AML-193 (cell line): Measurements from ENCODE around the gene BMPR1B.

ENCODE experiments used
- DNase-seq, 2 experiments: peaks; one replicate each; lab custom pipeline; 2025; lab: John Stamatoyannopoulos, UW

Gene BMPR1B

GRCh38 chr4:94960708-94961107 is 203.0 kb downstream of the BMPR1B start:
- DNase-seq, result no peak

- no peak for DNase-seq
These were observed 203.7 kb downstream of the BMPR1B start for GRCh38 chr4:94961420-94961819.

GRCh38 chr4:94962484-94962883 is 204.7 kb downstream of the BMPR1B start:
- DNase-seq, result no peak

DNA sequence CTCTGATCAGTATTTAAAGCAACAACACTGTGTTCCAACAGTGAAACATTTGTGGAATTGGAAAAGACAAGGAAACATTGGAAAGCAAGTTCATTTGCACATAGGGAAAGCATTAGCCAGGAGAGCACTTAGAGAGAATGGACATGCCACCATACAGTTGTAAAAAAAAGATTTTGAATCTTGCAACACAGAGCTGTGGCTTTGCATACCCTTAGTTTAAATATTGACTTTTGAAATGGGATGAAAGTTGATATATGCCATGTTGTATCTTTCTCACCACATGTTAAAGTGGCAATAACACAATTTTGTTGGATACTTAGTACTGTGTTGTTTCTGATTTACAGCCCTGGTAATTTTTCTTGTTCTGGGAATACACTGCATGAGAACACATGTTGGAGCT is 208.1 kb downstream of the BMPR1B start:
- DNase-seq, result no peak

- DNase-seq, result no peak
These were observed 210.7 kb downstream of the BMPR1B start for GRCh38 chr4:94968493-94968892.

GRCh38 chr4:94970650-94971049 is 212.9 kb downstream of the BMPR1B start:
- no peak for DNase-seq

DNA sequence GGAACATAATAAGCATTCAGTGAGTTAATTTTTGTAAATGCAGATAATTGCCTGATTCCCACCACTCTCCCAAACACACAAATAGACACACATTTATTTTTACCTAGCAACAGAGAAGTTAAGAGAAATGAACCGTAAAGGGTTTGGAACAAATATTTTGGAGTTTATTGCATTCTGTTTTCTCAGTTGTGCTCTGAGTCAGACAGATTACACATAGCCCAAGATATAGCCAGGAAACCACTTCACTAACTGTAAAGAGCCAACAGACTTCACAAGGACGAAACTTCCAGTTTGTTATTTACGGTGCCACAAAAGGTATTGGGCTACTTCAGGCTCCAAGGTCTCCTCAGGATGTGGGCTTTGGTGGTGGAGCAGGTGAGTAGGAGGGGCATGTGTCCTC is 217.0 kb downstream of the BMPR1B start:
- DNase-seq, result no peak

DNA sequence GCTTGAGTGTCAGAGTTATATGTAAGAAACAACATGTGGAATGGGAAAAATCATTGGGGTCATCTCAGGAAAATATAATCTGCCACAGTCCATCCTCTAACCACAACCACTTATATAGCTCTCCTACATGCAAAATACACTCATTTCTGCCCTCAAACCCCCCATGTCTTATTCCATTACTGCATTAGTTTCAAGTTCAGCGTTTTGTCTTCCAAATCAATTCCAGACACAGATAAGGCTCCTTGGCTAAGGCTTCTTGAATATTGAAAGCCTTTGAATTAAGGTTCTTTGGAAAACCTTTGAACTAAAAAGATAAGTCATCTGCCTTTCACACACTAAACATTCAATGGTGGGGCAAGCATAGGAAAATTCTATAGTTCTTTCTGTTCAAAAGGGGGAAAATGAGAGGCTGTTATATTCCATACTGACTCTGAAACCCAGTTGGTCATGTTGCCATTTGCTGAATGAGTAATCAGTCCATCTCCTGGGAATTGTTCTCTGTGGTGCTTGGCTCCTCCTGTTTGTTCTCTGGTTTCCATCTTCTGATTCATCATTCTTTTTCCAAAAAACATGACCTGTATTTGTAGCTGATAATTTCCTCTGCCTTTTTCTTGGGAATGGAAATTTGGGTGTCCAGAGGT is 218.7 kb downstream of the BMPR1B start:
- no peak for DNase-seq

DNA sequence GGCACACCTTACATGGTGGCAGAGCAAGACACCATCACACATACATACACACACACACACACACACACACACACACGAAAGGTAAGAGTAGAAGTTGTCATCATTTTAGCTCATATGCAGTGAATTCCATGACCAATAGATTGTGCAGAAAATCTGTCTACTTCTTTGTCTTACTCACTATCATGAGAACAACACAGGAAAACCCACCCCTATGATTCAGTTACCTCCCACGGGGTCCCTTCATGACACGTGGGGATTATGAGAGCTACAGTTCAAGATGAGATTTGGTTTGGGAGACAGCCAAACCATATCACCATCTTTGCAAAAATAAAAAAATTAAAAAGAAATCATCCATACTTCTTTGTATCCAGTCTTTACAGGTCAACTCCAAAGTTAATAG is 221.1 kb downstream of the BMPR1B start:
- no peak for DNase-seq

- DNase-seq, result no peak
These were observed 221.9 kb downstream of the BMPR1B start for GRCh38 chr4:94979621-94980020.

- DNase-seq, result no peak
These were observed 238.1 kb downstream of the BMPR1B start for GRCh38 chr4:94995684-94996394.

- DNase-seq, result no peak
These were observed 242.4 kb downstream of the BMPR1B start for GRCh38 chr4:95000076-95000648.

DNA sequence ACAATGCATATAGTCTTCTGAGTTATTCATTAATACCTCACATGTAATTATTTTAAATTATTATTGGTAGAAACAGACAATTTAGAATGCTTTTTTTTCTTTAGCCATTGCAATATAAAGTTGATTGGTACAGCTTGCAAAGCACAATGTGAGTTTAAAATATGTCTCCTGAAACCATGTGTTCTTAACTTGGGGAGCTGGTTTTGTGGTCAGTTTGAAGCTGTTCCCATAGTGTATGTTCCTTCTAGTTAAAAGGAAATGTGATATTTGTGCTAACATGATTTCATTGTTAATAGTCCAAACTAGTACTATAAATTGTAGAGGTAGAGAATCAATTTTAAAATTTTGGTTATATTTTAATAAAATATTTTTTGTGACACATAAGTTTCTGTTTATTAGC is 247.2 kb downstream of the BMPR1B start:
- no peak for DNase-seq

DNA sequence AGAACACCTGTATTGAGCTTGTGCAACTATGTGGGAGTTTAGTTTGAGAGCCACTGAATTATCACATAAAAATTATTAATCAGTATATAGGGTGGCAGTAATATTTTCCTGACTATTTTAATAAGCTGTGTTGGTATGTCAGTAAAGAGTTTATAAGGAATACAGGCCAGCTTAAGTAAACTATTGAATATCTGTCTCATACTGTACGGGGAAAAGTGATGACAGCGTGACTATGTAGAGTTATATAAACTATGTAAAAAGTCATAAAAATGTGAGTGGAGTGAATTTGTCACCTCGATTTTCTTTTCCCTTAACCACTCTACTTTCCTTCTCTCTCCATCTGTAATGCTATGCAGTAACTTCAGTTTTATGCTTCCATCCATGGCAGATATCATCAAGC is 250.2 kb downstream of the BMPR1B start:
- DNase-seq, result no peak

DNA sequence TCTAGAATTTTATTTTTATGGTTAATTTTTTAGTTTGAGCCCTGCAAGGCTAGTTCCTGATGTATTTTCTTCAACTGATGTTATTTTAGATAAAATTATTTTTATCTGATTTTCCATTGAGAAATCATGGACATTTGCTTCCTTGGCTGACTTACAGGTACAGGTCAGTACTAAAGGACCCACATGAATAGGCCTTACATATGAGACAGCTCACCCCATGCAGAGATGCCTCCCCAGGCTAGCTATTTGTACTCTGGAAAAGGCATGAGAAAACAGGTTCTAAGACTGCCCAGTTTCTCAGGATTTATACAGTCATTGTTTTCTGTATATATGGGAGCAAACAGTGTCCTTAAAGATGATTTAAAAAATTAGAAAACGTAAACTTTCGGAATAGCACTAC is 255.5 kb downstream of the BMPR1B start:
- DNase-seq, result no peak

- no peak for DNase-seq
These were observed 256.3 kb downstream of the BMPR1B start for GRCh38 chr4:95014068-95014467.

DNA sequence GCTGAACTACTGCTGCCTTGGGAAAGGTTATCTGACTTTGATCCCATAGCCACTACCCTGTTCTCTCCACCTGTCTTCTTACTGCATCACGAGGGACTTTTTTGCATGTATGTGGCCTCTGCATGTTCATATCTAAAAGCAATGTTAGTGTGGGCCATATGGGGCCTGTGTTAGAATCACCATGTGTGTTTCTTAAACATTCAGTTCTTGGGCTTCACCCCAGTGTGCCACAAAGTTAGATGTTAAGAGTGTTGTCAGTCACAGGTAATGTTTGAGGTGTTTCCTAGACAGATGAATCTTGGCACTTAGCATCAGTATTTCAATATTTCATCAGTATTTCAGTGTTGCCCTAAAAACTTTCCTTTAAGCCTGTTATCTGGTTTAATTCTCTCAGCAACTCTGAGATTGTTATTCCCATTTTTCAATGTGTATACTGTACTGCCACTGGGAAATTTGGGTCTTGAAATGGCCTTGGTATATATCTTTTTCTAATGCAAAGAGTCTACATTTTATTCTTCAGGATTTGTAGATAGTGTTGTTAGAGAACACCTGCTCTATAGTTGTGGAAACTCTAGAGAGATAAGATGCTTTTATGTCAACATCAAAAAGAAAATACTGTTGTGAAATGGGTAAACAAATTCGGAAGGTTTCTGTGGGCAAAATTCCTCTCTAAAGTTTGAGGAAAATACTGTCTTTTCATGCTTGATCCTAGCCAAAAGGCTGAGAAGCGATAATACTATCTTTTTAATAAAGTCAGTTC is 259.7 kb downstream of the BMPR1B start:
- DNase-seq, result no peak

DNA sequence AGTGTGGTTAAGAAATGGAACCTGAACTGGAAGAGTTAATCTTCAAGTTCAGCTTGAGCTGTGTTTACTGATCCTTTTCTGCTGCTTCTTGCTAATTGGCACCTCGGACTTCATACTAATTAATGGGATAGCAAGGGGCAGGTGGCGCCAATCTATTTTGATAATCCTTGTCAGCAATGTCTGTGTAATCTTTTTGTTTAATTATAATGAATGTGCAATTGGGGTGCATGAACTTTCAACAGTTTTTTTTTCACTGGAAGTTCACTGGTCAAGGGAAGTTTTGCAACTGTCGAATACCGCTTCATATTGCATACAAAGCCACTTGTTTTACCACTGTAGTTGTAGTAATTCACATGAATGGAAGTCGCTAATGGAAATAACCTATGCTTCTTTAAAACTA is 261.0 kb downstream of the BMPR1B start:
- no peak for DNase-seq

DNA sequence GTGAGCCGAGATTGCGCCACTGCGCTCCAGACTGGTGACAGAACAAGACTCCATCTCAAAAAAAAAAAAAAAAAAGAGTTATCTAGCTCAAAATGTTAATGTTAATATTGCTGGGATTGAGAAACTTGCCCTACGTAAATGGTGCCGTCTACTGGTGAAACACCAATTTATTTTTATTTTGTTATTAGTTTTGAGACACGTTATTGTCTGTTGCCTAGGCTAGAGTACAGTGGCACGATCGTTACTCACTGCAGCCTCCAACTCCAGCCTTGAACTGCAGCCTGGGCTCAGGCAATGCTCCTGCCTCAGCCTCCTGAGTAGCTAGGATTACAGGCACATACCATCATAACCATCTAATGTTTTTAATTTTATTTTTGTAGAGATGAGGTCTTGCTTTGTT is 262.8 kb downstream of the BMPR1B start:
- no peak for DNase-seq

- no peak for DNase-seq
These were observed 263.3 kb downstream of the BMPR1B start for GRCh38 chr4:95021099-95021498.

GRCh38 chr4:95023110-95023509 is 265.4 kb downstream of the BMPR1B start:
- DNase-seq, result no peak

DNA sequence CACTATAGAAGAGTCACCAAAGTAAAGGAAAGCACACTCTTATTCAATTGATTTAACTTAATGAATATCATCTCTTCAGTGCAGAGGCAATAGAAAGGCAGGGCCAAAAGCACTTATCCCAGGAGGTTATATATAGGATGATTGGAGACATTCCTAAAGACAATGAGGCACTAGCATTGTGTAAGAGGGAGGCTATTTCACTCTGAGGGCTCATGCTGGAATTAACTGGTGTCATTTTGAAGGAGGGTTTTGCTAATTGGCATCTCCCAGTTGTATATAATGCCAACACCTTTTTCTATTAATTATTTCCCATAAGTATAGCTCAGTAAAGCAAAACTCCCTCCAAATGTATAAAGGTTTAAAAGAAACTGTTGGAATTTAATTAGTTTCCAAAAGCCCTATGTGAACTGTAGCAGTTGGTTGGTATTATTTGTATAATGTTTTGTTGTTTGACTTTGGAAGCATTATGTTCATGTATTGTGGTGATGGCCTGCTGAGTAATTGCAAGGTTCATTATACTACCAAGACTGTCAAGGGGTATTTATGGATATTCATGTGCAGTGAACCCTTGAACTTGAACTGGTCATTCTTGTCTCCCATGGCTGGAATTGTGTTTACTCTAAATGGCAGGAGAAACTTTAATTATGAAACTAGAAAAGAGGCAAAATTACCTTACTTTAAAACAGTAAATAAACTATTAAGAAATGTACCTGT is 270.3 kb downstream of the BMPR1B start:
- no peak for DNase-seq
